ENCODE results near the gene SEMA4G.
A peak's percentile ranks its signal among the peaks of the same experiment; 100 is the strongest.

Gene SEMA4G

DNA sequence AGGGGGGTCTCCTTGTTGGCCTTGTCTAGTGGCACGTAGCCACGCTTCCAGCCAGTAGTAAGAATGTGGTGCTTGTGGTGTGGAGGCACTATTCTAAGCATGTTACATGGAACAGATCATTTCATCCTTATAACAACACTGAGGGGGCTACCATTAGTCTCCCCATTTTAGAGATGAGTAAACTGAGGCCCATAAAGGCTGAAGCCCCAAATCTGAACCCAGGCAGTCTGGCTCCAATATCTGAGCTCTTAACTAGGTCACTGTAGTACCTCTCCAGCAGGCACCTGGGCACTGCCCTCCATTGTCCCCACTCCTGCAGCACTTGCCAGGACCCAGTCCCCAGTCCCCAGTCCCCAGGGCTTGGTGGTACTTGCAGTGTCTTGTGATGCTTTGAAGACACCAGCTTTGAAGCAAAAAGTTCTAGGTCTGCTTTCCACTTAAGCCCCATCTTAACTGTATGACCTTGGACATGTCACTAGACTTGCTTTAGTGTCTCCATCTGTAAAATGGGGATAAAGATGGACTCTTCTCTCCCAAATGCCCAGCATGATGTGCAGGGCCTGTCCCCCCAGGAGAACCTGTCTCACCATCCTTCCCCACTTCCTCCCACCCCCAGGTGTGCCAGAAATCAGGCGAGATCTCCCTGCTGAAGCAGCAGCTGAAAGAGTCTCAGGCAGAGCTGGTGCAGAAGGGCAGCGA is 36.7 kb downstream of the SEMA4G start:
- Mint-ChIP-seq H3K36me3 (no peaks in the 10 kb centered on the region), H3K27ac (no peak overlapping the region), H3K9me3 (no peaks in the 10 kb centered on the region), H3K4me1 (peaks cover 4% of the 10 kb centered on the region), H3K4me3 (no peak overlapping the region)
- no peak for DNase-seq (ENCODE audit: low spot score in 2 of 2)
- no peak for ATAC-seq

GRCh38 chr10:101006593-101007098 is 37.3 kb downstream of the SEMA4G start:
- Mint-ChIP-seq H3K4me1 (no peaks in the 10 kb centered on the region), H3K9me3 (no peaks in the 10 kb centered on the region)

GRCh38 chr10:101007099-101007711 is 37.9 kb downstream of the SEMA4G start:
- H3K4me1 Mint-ChIP-seq = no peaks in the 10 kb centered on the region
- no peak overlapping the region for H3K4me3 Mint-ChIP-seq
- no peaks in the 10 kb centered on the region for H3K9me3 Mint-ChIP-seq
- DNase-seq (ENCODE audit: low spot score in 2 of 2) (no peak), ATAC-seq (no peak)
- H3K36me3 Mint-ChIP-seq = no peaks in the 10 kb centered on the region
- H3K27ac Mint-ChIP-seq = no peak overlapping the region

More at GRCh38 chr10:101006593-101007098, 37.3 kb downstream of the SEMA4G start:
- DNase-seq (ENCODE audit: low spot score in 2 of 2) (no peak), ATAC-seq (no peak)
- Mint-ChIP-seq H3K36me3 (no peaks in the 10 kb centered on the region), H3K4me3 (no peak overlapping the region), H3K27ac (no peak overlapping the region)

DNA sequence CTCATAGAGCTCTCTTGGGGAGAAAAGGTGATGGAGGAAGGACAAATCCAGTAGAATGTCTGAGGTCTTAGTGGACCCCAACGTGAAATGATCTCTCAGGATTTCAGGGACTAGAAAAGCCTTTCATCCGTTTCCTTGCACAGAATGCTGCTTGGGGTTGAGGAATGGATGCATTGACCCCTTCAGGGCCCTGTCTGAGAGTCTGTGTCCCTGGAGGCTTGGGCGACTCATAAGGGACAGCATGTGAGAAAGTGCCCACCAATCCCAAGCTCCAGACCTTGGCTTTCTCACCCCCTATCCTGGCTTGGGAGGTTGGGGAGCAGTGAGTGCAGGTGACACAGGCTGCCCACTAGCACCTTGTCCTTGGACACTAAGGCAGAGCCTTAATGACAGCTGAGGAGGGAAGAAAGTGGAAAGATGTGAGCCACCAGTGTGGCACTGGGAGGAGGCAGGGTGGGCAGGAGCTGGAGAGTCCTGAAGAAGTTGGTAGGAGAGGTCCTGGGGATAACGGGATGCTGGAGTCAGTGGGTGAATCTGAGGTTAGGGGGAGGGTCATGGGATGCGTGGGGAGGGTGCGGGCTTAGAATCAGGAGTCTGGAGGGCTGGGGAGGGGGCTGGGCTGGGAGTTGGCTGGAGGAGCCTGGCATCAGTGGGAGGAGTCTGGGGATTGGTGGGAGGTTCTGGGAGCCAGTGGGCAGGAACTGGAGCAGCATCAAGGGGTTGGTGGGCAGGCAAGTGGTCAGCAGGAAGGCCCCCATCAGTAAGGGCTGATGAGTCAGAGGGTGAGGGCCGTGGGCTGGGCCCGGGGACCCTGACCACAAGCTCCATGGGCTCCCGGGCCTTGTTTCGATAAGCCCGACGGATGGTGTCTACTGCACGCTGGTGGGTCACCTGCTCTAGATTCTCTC is 38.9 kb downstream of the SEMA4G start:
- no peak overlapping the region for H3K27ac Mint-ChIP-seq
- DNase-seq (ENCODE audit: low spot score in 2 of 2) = no peak
- no peak overlapping the region for H3K4me3 Mint-ChIP-seq
- no peak for ATAC-seq
- no peaks in the 10 kb centered on the region for H3K36me3 Mint-ChIP-seq
- peaks cover 7% of the 10 kb centered on the region for H3K4me1 Mint-ChIP-seq
- H3K9me3 Mint-ChIP-seq = no peaks in the 10 kb centered on the region

- no peaks in the 10 kb centered on the region for H3K36me3 Mint-ChIP-seq
- peaks cover 12% of the 10 kb centered on the region for H3K4me1 Mint-ChIP-seq
- H3K27ac Mint-ChIP-seq = no peak overlapping the region
- no peak for ATAC-seq
- H3K9me3 Mint-ChIP-seq = no peaks in the 10 kb centered on the region
- H3K4me3 Mint-ChIP-seq = no peak overlapping the region
- DNase-seq (ENCODE audit: low spot score in 2 of 2) = no peak
These were observed 39.6 kb downstream of the SEMA4G start for GRCh38 chr10:101008823-101009423.

DNA sequence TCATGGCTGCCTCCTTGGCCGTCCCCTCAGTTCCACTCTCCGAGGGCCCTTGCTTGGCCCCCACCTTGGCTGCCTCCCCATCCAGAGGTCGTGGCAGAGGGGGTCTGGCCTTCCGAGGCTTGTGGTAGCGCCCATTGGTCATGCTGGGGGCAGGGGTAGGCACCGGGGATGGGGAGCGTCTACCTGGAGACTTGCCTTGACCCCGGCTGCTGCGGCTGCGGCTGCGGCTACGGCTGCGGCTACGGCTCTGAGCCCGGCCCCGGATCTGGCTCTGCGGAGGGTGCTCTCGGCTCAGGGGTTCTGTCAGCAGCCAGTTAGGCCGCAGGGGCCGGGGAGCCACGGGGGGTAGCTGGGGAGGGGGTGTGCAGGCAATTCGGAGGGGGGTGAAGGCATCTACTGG is 41.0 kb downstream of the SEMA4G start:
- Mint-ChIP-seq H3K27ac (no peak overlapping the region), H3K4me1 (peaks cover 26% of the 10 kb centered on the region), H3K36me3 (no peaks in the 10 kb centered on the region), H3K4me3 (no peak overlapping the region), H3K9me3 (no peaks in the 10 kb centered on the region)
- DNase-seq (ENCODE audit: low spot score in 2 of 2) (no peak), ATAC-seq (no peak)

GRCh38 chr10:101011517-101012423 is 42.5 kb downstream of the SEMA4G start:
- Mint-ChIP-seq H3K27ac (no peak overlapping the region), H3K4me1 (peaks cover 28% of the 10 kb centered on the region), H3K36me3 (no peaks in the 10 kb centered on the region), H3K9me3 (no peaks in the 10 kb centered on the region), H3K4me3 (no peak overlapping the region)
- ATAC-seq (no peak), DNase-seq (ENCODE audit: low spot score in 2 of 2) (no peak)

DNA sequence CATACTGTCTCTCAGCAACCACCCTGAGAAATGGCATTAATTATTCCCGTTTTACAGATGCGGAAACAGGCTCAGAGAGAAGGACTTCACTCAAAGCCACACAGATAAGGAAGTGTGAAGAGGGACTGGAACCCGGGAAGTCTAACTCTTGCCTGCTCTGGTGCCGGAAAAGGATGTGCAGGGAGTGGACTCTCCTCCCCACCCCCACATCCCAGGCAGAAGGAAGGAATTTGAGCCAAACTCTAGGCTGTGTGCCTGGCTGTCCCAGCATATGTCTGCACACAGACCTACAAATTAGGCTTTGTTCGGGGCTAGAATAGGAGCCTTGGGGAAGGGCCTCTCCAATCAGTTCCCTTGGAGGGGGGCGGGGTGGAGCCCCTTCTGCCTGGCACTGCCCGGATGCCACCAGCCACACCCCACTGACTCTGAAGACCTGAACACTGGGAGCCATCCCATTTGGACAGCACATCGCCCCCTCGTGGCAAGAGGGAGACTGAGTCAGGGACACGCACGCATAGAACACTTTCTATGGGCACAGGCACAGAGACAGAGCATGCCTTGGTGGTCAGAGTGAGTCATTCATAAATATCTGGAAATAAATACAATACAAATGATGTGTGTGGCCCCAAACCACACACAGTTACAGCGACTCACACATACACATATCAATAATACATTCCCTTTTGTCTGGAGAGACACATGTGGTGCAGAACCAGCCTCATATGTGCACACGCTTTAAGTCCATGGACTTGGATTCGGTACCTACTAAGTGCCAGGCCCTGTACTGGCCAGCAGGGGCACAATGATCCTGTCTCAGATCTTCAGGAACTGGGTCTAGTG is 43.4 kb downstream of the SEMA4G start:
- peak; percentile 73 to 89 for DNase-seq (ENCODE audit: low spot score in 2 of 2)
- H3K4me1 Mint-ChIP-seq = peaks cover 28% of the 10 kb centered on the region
- H3K36me3 Mint-ChIP-seq = peaks cover 4% of the 10 kb centered on the region
- peak overlapping the region; percentile 32 for H3K4me3 Mint-ChIP-seq
- ATAC-seq = peak; percentile 92
- peak overlapping the region; percentile 70 for H3K27ac Mint-ChIP-seq
- no peaks in the 10 kb centered on the region for H3K9me3 Mint-ChIP-seq

GRCh38 chr10:101013365-101013825 is 44.1 kb downstream of the SEMA4G start:
- ATAC-seq = no peak
- Mint-ChIP-seq H3K27ac (peak overlapping the region; percentile 70), H3K36me3 (peaks cover 6% of the 10 kb centered on the region), H3K9me3 (no peaks in the 10 kb centered on the region), H3K4me1 (peaks cover 31% of the 10 kb centered on the region), H3K4me3 (peak overlapping the region; percentile 32)
- DNase-seq (ENCODE audit: low spot score in 2 of 2) = no peak

DNA sequence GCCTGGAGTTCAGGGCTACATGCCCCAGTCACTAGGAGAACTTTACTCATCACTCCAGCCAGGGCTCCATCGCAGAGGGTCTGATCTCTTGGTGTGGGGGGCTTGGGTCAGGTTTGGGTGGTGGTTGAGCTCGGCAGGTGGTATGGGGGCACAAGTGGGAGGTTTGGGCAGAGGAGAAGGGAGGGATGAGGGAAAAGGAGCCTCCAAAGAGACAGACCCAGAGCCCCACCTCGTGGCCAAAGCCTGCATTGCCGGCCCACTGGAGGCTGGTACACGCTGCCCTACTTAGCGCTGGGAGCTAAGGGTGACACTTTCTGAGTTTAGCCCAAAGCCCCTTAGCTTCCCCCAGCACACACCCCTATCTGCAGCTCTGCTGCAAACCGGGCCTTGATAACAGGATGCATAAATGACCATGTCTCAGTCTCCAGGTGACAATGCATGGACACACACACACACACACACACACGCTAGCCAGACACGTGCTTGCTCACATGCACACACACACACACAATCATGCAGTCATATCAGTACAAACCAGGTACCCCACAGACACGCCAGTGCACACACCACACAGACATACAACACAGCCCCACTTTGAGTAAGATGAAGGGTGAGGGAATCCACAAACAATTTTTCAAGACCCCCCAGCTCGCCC is 45.1 kb downstream of the SEMA4G start:
- H3K27ac Mint-ChIP-seq = no peak overlapping the region
- ATAC-seq = peak; percentile 37

GRCh38 chr10:101014966-101015581 is 45.8 kb downstream of the SEMA4G start:
- DNase-seq (ENCODE audit: low spot score in 2 of 2) = no peak
- Mint-ChIP-seq H3K9me3 (no peaks in the 10 kb centered on the region), H3K36me3 (peaks cover 6% of the 10 kb centered on the region), H3K4me3 (no peak overlapping the region), H3K27ac (no peak overlapping the region), H3K4me1 (peaks cover 44% of the 10 kb centered on the region)
- ATAC-seq = peak; percentile 44

More for the DNA sequence above, 45.1 kb downstream of the SEMA4G start:
- Mint-ChIP-seq H3K36me3 (peaks cover 6% of the 10 kb centered on the region), H3K9me3 (no peaks in the 10 kb centered on the region), H3K4me1 (peaks cover 40% of the 10 kb centered on the region), H3K4me3 (no peak overlapping the region)
- peak; percentile 79 to 90 for DNase-seq (ENCODE audit: low spot score in 2 of 2)

GRCh38 chr10:101015582-101015973 is 46.3 kb downstream of the SEMA4G start:
- DNase-seq (ENCODE audit: low spot score in 2 of 2) (no peak), ATAC-seq (no peak)
- Mint-ChIP-seq H3K4me3 (no peak overlapping the region), H3K9me3 (no peaks in the 10 kb centered on the region), H3K27ac (no peak overlapping the region), H3K4me1 (peaks cover 44% of the 10 kb centered on the region), H3K36me3 (peaks cover 6% of the 10 kb centered on the region)

GRCh38 chr10:101016814-101017213 is 47.5 kb downstream of the SEMA4G start:
- H3K4me3 Mint-ChIP-seq = no peak overlapping the region
- peaks cover 44% of the 10 kb centered on the region for H3K4me1 Mint-ChIP-seq
- no peak overlapping the region for H3K27ac Mint-ChIP-seq
- no peak for DNase-seq (ENCODE audit: low spot score in 2 of 2)
- H3K9me3 Mint-ChIP-seq = no peaks in the 10 kb centered on the region
- H3K36me3 Mint-ChIP-seq = peaks cover 6% of the 10 kb centered on the region
- no peak for ATAC-seq

Data from stimulated activated effector memory CD8-positive, alpha-beta T cell treated with anti-CD3 and anti-CD28 coated beads, Interleukin-12 subunit alpha, Interleukin-12 subunit beta, amount 100 ng/mL, for 72 hours (primary cell).